Measurements from ENCODE around the gene PRKCE. TPM values are rescaled to one million over a fixed set of nuclear protein-coding genes. Genes with fewer than 3 reads are reported as not detected.

Gene PRKCE
- total and polyA plus RNA-seq, 11 donors: 4.1 to 22.3 (median 16.2) TPM

GRCh38 chr2:46136953-46137352 is 485.5 kb downstream of the PRKCE start:
- no peaks in the 10 kb centered on the region for H3K9me3 ChIP-seq
- H3K27me3 ChIP-seq: no peaks in the 10 kb centered on the region
- 84 to 95% (median 93%) methylated on average over 2 of the region's 2 CpGs for WGBS, 4 donors
- H3K4me3 ChIP-seq: no peak overlapping the region
- ATAC-seq (no peak), DNase-seq (no peak)
- intact Hi-C loops (cut with DNase I): no loop called here
- no peaks in the 10 kb centered on the region for H3K36me3 ChIP-seq
- no peak for TF ChIP-seq POLR2A (IDR thresholded peaks at IDR 0.05)
- TF ChIP-seq CTCF (IDR thresholded peaks at IDR 0.05): no peak
- H3K27ac ChIP-seq: peak overlapping the region in 8 of 12 donors; percentile 1 to 79 (median 60)
- peaks cover 7 to 43% (median 34%) of the 10 kb centered on the region in 12 donors for H3K4me1 ChIP-seq

- no peak overlapping the region for H3K4me3 ChIP-seq
- peak in 1 of 4 donors; percentile 28 for ATAC-seq
- no peak for DNase-seq
- H3K4me1 ChIP-seq: peaks cover 0 to 37% (median 16%) of the 10 kb centered on the region in 12 donors
- H3K9me3 ChIP-seq: no peaks in the 10 kb centered on the region
- H3K27me3 ChIP-seq: no peaks in the 10 kb centered on the region
- peaks cover 0 to 11% (median 0%) of the 10 kb centered on the region in 9 donors for H3K36me3 ChIP-seq
- H3K27ac ChIP-seq: peak overlapping the region in 1 of 12 donors; percentile 7
- TF ChIP-seq POLR2A (IDR thresholded peaks at IDR 0.05) (no peak), CTCF (IDR thresholded peaks at IDR 0.05) (no peak)
- intact Hi-C loops (cut with DNase I): no loop called here
- 76 to 88% (median 84%) methylated on average over 5 of the region's 5 CpGs for WGBS, 4 donors
These were observed 491.3 kb downstream of the PRKCE start for GRCh38 chr2:46142546-46143428.

GRCh38 chr2:46143429-46144132 is 492.1 kb downstream of the PRKCE start:
- ATAC-seq (peak in 1 of 4 donors; percentile 20), DNase-seq (no peak)
- Histone ChIP-seq H3K27ac (no peak overlapping the region), H3K4me3 (no peak overlapping the region), H3K36me3 (peaks cover 0 to 11% (median 0%) of the 10 kb centered on the region in 9 donors), H3K4me1 (peaks cover 0 to 37% (median 16%) of the 10 kb centered on the region in 12 donors), H3K9me3 (no peaks in the 10 kb centered on the region), H3K27me3 (no peaks in the 10 kb centered on the region)
- intact Hi-C loops (cut with DNase I): no loop called here
- 79 to 90% (median 84%) methylated on average over 9 of the region's 9 CpGs for WGBS, 4 donors
- TF ChIP-seq CTCF (IDR thresholded peaks at IDR 0.05): no peak
- no peak for TF ChIP-seq POLR2A (IDR thresholded peaks at IDR 0.05)
